NCI-H1092 (cell line): ENCODE results near the gene PTPRU.

Experiments
- DNase-seq: peaks from one replicate; lab custom pipeline; 2025; lab: John Stamatoyannopoulos, UW

The PTPRU gene

DNA sequence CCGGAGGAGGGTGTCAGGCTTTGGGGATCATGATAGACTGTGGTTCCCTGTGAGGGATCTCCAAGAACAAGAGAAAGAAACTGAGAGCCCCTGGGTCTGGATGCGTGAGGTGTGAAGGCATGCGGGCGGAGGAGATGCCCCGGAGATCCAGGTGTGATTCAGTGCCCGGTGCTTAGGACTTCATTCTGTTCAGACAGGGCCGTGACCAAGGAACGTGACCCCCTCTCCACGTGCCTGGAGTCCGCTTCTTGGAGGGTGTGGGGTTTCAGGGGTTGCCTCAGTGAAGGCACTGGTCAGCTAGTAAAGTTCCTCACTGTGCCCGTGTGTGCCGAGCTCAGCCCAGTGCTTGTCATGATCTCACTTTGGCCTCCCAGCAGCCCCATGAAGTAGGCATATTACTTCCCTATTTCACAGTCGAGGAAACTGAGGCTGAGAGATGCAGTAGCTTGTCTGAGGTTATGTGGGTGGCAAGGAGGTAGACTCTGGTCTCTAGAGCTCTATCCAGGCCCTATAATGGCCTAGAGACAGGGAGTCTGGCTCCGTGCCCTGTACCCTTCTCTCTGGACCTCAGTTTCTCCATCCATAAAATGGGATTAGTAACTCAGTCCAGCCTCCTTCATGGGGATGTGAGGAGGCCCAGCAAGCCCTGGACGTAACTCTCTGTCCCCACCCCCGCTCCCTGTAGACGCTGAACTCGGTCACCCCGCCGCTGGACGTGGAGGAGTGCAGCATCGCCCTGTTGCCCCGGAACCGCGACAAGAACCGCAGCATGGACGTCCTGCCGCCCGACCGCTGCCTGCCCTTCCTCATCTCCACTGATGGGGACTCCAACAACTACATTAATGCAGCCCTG, 81.0 kb downstream of the PTPRU start:
- no peak for DNase-seq

DNA sequence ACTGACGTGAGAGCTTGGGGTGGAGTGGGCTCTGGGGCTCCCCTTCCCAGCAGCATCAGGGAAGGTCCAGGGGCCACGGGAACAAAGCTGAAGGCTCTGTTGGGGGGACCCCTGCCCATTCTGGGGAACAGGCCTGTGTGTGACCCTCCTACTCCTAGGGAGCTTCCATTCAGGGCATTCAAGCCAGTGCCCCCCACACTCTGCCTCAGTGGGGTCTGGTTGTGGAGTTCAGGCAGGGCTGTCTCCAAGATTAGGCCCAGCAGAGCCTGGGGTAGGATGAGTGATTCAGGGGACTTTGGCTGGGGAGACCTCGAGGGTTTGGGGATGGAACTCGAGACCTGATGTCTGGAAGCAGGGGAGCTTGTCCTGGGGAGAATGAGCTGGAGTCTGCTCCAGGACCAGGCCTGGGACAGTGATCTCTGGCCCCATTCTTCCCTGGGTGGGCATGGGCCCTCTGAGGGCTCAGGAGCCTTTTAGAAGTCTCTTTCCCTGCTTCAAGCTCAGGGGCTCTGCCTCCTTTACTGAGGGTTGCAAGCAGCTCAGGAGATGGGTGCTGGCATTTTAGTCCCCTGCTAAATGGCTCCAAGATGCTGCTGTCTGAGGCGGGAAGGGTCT, 81.7 kb downstream of the PTPRU start:
- no peak for DNase-seq

GRCh38 chr1:29318724-29319123, 82.4 kb downstream of the PTPRU start:
- DNase-seq = no peak

DNA sequence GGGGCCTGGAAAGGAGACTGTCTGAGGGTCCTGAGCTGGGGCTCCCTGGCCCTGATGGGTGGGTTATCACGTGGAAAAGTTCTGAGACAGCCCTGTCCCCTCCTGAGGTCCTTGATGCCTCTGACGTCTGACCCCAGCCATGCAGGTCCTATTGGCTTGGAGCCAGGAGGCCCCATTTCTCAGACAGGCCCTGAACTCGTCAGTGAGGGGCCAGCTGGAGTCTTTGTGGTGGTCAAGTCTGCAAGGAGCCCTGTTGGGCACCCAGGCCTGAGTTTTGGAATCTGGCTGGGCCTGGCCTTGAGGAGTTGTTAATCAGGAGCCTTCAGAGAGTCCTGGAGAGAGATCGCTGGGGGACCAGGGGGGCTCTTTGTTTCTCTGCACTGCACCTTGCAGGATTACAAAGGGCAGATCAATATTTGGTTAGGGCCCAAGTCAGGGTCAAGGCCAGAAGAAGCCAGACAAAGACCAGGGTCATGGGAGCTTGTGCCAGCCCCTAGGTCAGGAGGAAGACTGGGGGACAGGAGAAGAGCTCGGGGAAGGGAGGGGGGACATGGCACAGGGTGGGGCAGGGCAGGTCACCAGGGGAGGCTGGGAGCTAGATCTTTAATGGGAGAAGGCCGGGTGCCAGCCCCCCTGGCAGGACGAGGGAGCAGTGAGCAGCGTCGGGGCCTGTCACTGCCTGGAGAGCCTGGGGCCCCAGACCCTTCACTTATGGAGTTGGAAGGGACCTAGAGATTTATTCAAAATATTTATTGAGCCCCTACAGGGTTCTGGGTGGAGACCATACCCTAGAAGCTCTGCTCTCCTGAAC, 83.2 kb downstream of the PTPRU start:
- DNase-seq = no peak

- DNase-seq = no peak
These were observed 84.0 kb downstream of the PTPRU start for GRCh38 chr1:29320156-29320940.

- no peak for DNase-seq
These were observed 84.9 kb downstream of the PTPRU start for GRCh38 chr1:29321176-29321575.

DNA sequence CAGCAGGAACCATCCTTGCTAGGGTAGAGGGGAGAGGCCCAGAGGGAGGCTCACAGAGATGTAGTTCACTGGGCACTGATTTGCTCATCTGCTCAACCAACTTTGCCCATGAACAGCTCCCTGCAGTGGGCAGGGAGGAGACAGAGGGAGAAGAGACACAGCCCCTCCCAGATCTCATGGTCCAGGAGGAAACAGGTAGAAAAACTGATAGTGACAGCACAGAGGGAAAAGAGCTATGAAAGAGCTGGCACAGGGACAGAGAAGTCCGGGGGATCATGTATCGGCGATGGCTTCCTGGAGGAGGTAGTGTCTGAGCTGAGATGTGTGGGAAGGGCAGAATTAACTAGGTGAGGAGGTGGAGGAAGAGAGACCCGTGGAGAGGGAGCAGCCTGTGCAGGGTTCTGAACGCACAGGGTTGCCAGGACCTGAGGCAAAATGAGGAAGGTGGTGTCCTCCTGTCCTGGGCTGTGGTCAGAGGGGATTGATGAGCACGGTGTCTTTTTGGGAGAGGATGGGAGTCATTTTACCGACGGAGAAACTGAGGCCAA, 85.9 kb downstream of the PTPRU start:
- DNase-seq = no peak

DNA sequence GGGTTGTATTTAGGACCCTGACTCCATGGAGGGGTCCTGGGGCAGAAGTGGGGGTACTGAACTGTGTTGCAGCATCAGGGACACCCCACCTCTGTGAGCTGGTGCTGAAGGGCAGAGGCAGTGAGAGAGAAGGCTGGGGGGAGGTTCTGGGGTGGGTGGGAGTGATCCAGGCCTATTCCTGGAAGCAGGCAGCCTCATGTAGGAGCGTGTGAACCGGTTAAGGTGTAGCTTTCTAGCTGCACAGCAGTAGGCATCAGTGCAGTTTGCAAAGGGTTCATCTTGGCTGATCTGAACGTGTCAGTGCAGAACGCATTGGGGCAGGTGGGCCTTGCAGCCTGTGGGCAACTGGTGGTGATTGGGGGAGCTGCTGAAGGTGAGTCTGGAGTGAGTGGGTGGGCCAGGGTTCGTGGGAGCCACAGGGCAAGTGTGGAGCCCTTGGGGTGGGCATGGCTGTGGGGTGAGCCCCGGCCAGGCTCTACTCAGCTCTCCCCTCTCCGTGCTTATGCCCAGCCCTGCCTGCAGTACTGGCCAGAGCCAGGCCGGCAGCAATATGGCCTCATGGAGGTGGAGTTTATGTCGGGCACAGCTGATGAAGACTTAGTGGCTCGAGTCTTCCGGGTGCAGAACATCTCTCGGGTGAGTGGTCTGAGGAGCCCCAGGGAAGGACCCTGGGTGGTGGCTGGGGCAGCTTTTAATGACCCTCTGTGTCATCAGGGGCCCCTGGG, 86.7 kb downstream of the PTPRU start:
- no peak for DNase-seq

GRCh38 chr1:29323636-29324035, 87.3 kb downstream of the PTPRU start:
- no peak for DNase-seq

DNA sequence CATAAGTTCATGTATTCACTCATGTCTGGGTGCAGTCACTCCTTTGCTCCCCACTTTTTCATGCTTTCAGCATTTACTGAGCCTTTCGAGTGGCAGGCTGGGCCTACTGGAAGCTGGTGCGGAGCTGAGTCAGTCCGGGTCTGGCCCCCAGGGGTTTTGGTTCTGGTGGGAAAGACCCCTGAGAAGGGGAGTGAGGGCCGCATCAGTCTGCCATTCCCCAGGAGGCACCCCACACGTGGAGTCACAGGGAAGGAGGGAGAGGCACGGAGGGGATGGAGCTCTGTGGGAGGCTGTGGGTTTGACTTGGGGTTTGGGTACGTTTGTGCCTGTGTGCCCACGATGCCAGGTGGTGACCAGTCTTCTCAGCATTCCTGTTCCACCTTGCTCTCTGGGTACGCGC, 87.9 kb downstream of the PTPRU start:
- DNase-seq = no peak

- DNase-seq = no peak
These were observed 88.5 kb downstream of the PTPRU start for GRCh38 chr1:29324771-29325351.

- DNase-seq = no peak
These were observed 89.4 kb downstream of the PTPRU start for GRCh38 chr1:29325675-29326074.

DNA sequence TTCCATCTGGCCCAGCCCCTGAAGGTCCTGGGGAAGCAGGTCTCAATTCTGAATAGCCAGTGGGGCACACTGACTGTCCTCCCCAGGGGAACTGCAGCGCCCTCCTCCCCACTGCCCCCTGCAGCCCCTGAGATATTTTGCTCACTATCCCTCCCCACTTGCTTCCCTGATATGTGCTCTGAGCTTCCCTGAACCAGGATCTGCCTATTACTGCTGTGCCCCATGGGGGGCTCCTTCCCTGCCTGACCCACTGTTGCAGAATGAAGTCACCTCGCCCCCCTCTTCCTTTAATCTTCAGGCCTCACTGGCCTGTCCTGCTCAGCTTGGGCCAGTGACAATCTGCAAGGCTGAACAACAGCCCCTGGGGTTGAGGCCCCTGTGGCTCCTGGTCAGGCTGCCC, 89.8 kb downstream of the PTPRU start:
- DNase-seq = no peak

DNA sequence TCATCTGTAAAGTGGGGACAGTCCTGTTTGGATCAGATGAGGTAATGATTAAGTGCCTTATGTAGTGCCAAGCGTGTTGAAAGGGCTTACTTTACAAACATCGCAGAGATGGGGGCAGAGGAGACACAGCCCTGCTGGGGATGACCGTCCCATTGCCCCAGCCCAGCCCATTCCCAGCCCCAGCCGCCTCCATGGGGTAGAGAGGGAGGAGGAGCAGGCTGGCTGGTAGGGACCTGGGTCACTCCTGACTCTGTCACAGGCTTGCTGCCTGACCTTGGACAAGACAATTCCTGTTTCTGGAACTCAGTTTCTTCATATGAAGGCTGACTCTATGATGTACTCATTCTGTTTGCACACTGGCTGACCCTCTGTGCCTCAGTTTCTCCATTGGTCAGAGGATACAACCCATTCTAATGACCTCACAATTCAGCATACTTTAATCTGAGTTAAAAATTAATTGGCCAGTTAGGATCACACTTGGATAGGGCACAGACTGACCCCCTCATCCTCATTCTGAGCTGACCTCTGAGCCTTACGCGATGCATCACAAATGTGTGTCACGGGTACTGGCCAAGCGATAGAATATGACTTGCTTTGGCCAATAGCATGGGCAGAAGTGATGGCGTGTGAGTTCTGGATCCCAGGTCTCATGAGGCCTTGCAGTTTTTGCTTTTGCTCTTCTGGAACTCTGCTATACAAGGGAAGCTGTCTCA, 91.1 kb downstream of the PTPRU start:
- DNase-seq = no peak

- no peak for DNase-seq
These were observed 92.9 kb downstream of the PTPRU start for GRCh38 chr1:29329022-29329775.

DNA sequence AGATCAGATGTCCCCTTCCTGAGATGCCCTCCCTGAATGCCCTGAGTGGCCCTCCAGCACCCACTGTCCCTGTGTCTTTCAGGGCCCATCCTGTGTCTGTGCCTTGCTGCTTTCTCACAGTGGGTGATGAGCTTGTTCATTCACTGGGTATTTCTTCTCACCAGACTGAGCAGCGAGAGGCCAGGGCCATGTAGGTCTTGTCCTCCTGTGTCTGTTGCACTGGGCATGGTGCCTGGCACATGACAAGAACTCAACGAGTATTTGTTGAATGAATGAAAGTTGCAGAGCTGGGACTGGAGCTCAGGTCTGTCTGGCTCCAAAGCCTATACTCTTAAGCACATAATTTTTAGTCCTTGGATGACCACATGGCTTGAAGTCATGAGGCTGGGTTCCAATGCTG, 93.8 kb downstream of the PTPRU start:
- DNase-seq = no peak

GRCh38 chr1:29330856-29331255, 94.5 kb downstream of the PTPRU start:
- no peak for DNase-seq

DNA sequence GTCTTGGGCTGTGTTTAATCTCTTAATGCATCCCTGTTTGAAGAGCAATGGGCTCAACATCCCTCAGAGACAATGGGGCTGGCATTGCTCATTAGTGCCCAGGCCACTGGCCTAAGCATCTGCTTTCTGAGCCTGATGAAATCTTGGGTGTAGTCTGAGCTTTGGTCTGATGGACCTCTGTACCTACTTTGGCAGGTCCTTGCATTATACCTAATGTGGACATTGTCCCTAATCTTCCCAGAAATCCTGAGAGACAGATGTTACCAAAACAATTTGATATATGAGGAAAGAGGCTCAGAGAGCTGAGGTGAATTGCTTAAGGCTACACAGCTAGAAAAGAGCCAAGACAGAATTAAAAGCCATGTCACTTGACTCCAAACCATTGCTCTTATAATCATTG, 95.0 kb downstream of the PTPRU start:
- DNase-seq = no peak

DNA sequence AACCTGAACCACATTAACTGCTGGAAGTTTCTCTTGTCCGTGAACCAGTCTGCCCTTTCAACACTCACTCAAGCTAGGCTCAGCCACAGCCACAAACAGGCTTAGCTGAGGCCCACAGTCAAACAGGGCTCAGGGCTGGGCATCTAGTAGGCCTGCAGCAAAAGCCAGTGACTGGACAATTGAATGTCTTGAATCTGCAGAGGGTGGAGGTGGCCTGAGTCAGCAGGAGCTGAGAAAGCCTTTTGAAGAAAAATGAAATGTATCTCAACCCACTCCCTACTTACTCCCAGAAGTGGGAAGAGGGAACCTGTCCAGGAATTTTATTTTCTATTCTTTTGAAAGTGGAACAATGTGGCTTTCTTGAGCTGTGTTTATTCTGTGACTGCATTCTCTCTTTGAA, 95.4 kb downstream of the PTPRU start:
- no peak for DNase-seq
